Measurements from ENCODE around the gene GRWD1.

The GRWD1 gene

GRCh38 chr19:48424694-48425219 lies 21.0 kb upstream of the GRWD1 start (continued):
- no peak for TF ChIP-seq ZNF529 (tag by site-specific recombination; IDR thresholded peaks at IDR 0.05; ENCODE audit: insufficient replicate concordance)
- no peak for TF ChIP-seq ZNF580 (tag by site-specific recombination; IDR thresholded peaks at IDR 0.05)
- TF ChIP-seq ZBTB21 (tag by site-specific recombination; IDR thresholded peaks at IDR 0.05), result no peak
- no peak for TF ChIP-seq ZNF623 (tag by site-specific recombination; IDR thresholded peaks at IDR 0.05)
- TF ChIP-seq ZBTB1 (tag by site-specific recombination; IDR thresholded peaks at IDR 0.05), result no peak
- no peak for TF ChIP-seq SCRT1 (tag by site-specific recombination; IDR thresholded peaks at IDR 0.05; ENCODE audit: borderline replicate concordance)
- no peak for TF ChIP-seq ZNF366 (tag by site-specific recombination; conservative IDR thresholded peaks at IDR 0.05)
- no peak for TF ChIP-seq ZNF514 (tag by site-specific recombination; IDR thresholded peaks at IDR 0.05)
- peak; percentile 31; the same call in 1 of the 2 replicates for TF ChIP-seq PRDM10 (tag by site-specific recombination; IDR thresholded peaks at IDR 0.05)
- TF ChIP-seq PRDM1 (tag by site-specific recombination; IDR thresholded peaks at IDR 0.05), result peak; percentile 77
- TF ChIP-seq GLI2 (tag by site-specific recombination; IDR thresholded peaks at IDR 0.05; ENCODE audit: borderline replicate concordance, low read depth), result no peak
- TF ChIP-seq ZNF626 (tag by site-specific recombination; IDR thresholded peaks at IDR 0.05), result no peak
- no peak for TF ChIP-seq REST (tag by site-specific recombination; IDR thresholded peaks at IDR 0.05)
- TF ChIP-seq HOXD13 (CRISPR knock-in tag; IDR thresholded peaks at IDR 0.05; ENCODE audit: borderline replicate concordance), result no peak
- no peak for TF ChIP-seq ZNF610 (tag by site-specific recombination; IDR thresholded peaks at IDR 0.05; ENCODE audit: borderline replicate concordance)
- TF ChIP-seq OVOL3 (tag by site-specific recombination; IDR thresholded peaks at IDR 0.05), result no peak
- TF ChIP-seq ZNF324 (tag by site-specific recombination; IDR thresholded peaks at IDR 0.05), result no peak
- TF ChIP-seq HOXC10 (CRISPR knock-in tag; IDR thresholded peaks at IDR 0.05), result no peak
- no peak for TF ChIP-seq ZNF830 (tag by site-specific recombination; IDR thresholded peaks at IDR 0.05; ENCODE audit: low read depth)
- no peak for TF ChIP-seq INSM2 (tag by site-specific recombination; IDR thresholded peaks at IDR 0.05)
- TF ChIP-seq PBX3 (CRISPR knock-in tag; IDR thresholded peaks at IDR 0.05), result no peak
- no peak for TF ChIP-seq ZNF664 (tag by site-specific recombination; IDR thresholded peaks at IDR 0.05)
- no peak for TF ChIP-seq ZNF785 (tag by site-specific recombination; IDR thresholded peaks at IDR 0.05)
- no peak for TF ChIP-seq ZNF121 (tag by site-specific recombination; IDR thresholded peaks at IDR 0.05)
- no peak for TF ChIP-seq SETDB1 (IDR thresholded peaks at IDR 0.05; ENCODE audit: insufficient read length, low read length)
- TF ChIP-seq ZBTB20 (tag by site-specific recombination; IDR thresholded peaks at IDR 0.05), result no peak
- no peak for TF ChIP-seq ELK4 (IDR thresholded peaks at IDR 0.05; ENCODE audit: borderline replicate concordance, low read depth, low read length)
- peak; percentile 84 for TF ChIP-seq ZNF335 (tag by site-specific recombination; conservative IDR thresholded peaks at IDR 0.05)
- TF ChIP-seq KLF7 (tag by site-specific recombination; IDR thresholded peaks at IDR 0.05; ENCODE audit: borderline replicate concordance), result no peak
- TF ChIP-seq ZNF184 (tag by site-specific recombination; IDR thresholded peaks at IDR 0.05), result no peak

All from HEK293 (cell line).